H9 (cell line): Measurements from ENCODE around the gene NDUFA12. TPM values are rescaled to one million over a fixed set of nuclear protein-coding genes. Genes with fewer than 3 reads are reported as not detected.

Experiments used
- DNase-seq: peaks from one replicate; pipeline ENCODE4 v3.0.0-alpha.2; 2017
- H2AFZ ChIP-seq: one replicate; pipeline ENCODE4 v1.6.1; 2013; ENCODE audit warnings: mild to moderate bottlenecking, low read length, control low read depth, moderate library complexity
- H2AK5ac ChIP-seq: 2 replicates; pipeline ENCODE4 v1.6.1; 2013; ENCODE audit warnings: low read length, control low read depth, mixed read lengths; ENCODE audit not compliant: insufficient read length
- H2BK120ac ChIP-seq: one replicate; pipeline ENCODE4 v1.6.1; 2013; ENCODE audit warnings: low read depth, mild to moderate bottlenecking, low read length, control low read depth, inconsistent platforms; ENCODE audit not compliant: poor library complexity, severe bottlenecking
- H2BK12ac ChIP-seq: 2 replicates; pipeline ENCODE4 v1.6.1; 2013; ENCODE audit warnings: low read length, control low read depth, mixed read lengths, low read depth; ENCODE audit not compliant: insufficient read length
- H2BK15ac ChIP-seq: 2 replicates; pipeline ENCODE4 v1.6.1; 2013; ENCODE audit warnings: low read depth, low read length, control low read depth
- H2BK20ac ChIP-seq: one replicate; pipeline ENCODE4 v1.6.1; 2013; ENCODE audit warnings: low read depth, mild to moderate bottlenecking, low read length, control low read depth, inconsistent platforms; ENCODE audit not compliant: poor library complexity, severe bottlenecking
- H2BK5ac ChIP-seq: 2 replicates; pipeline ENCODE4 v1.6.1; 2013; ENCODE audit warnings: low read length, control low read depth, mixed read lengths; ENCODE audit not compliant: insufficient read length
- H3K14ac ChIP-seq: 2 replicates; pipeline ENCODE4 v1.6.1; 2013; ENCODE audit warnings: low read length, control low read depth; ENCODE audit not compliant: insufficient read depth
- H3K18ac ChIP-seq: 2 replicates; pipeline ENCODE4 v1.6.1; 2013; ENCODE audit warnings: low read depth, mild to moderate bottlenecking, mixed read lengths, low read length, control low read depth; ENCODE audit not compliant: insufficient read length
- H3K23ac ChIP-seq: 2 replicates; pipeline ENCODE4 v1.6.1; 2013; ENCODE audit warnings: low read length, control low read depth, mixed read lengths, low read depth; ENCODE audit not compliant: insufficient read length
- H3K23me2 ChIP-seq: 2 replicates; pipeline ENCODE4 v1.6.1; 2013; ENCODE audit warnings: low read depth, mild to moderate bottlenecking, mixed read lengths, low read length, control low read depth; ENCODE audit not compliant: insufficient read length, poor library complexity, severe bottlenecking
- H3K27ac ChIP-seq: 2 replicates; pipeline ENCODE4 v1.5.1; 2013; ENCODE audit warnings: low read length, control low read depth, mixed read lengths, low read depth; ENCODE audit not compliant: insufficient read length
- H3K27me3 ChIP-seq: 2 replicates; pipeline ENCODE4 v1.6.1; 2013; ENCODE audit warnings: low read length, control low read depth, inconsistent platforms; ENCODE audit not compliant: insufficient read depth
- H3K4ac ChIP-seq: 2 replicates; pipeline ENCODE4 v1.6.1; 2013; ENCODE audit warnings: low read depth, mild to moderate bottlenecking, control low read depth, inconsistent platforms, low read length, moderate library complexity
- H3K4me1 ChIP-seq: 2 replicates; pipeline ENCODE4 v1.6.1; 2013; ENCODE audit warnings: low read length, control low read depth, inconsistent platforms; ENCODE audit not compliant: insufficient read depth
- H3K4me2 ChIP-seq: 2 replicates; pipeline ENCODE4 v1.6.1; 2013; ENCODE audit warnings: low read length, control low read depth, mixed read lengths; ENCODE audit not compliant: insufficient read length, insufficient read depth
- H3K56ac ChIP-seq: 2 replicates; pipeline ENCODE4 v1.6.1; 2013; ENCODE audit warnings: low read depth, mild to moderate bottlenecking, mixed read lengths, low read length, control low read depth; ENCODE audit not compliant: insufficient read length
- H3K79me1 ChIP-seq: 2 replicates; pipeline ENCODE4 v1.6.1; 2013; ENCODE audit warnings: low read depth, mild to moderate bottlenecking, moderate library complexity, low read length, control low read depth, inconsistent platforms; ENCODE audit not compliant: insufficient read depth, poor library complexity, severe bottlenecking
- H3K79me2 ChIP-seq: 2 replicates; pipeline ENCODE4 v1.6.1; 2013; ENCODE audit warnings: low read length, control low read depth, inconsistent platforms; ENCODE audit not compliant: insufficient read depth
- H3K9ac ChIP-seq: 2 replicates; pipeline ENCODE4 v1.6.1; 2013; ENCODE audit warnings: low read length, control low read depth, mixed read lengths; ENCODE audit not compliant: insufficient read length; ENCODE audit errors: extremely low read depth
- H3K9me3 ChIP-seq: one replicate; pipeline ENCODE4 v1.6.1; 2013; ENCODE audit warnings: low read depth, low read length, inconsistent platforms; ENCODE audit not compliant: control insufficient read depth
- H3T11ph ChIP-seq: one replicate; pipeline ENCODE4 v1.6.1; 2013; ENCODE audit warnings: mild to moderate bottlenecking, low read length, control low read depth, inconsistent platforms
- H4K20me1 ChIP-seq: one replicate; pipeline ENCODE4 v1.6.1; 2013; ENCODE audit not compliant: control insufficient read depth, insufficient read length, insufficient read depth
- H4K5ac ChIP-seq: 2 replicates; pipeline ENCODE4 v1.6.1; 2013; ENCODE audit warnings: low read depth, mild to moderate bottlenecking, mixed read lengths, low read length, control low read depth; ENCODE audit not compliant: insufficient read length
- H4K8ac ChIP-seq: replicated peaks from 2 replicates; pipeline ENCODE4 v1.6.1; 2013; ENCODE audit warnings: low read length, control low read depth, mixed read lengths, low read depth; ENCODE audit not compliant: insufficient read length
- H4K91ac ChIP-seq: 2 replicates; pipeline ENCODE4 v1.6.1; 2013; ENCODE audit warnings: low read depth, mild to moderate bottlenecking, moderate library complexity, mixed read lengths, low read length, control low read depth; ENCODE audit not compliant: insufficient read length
- H3K27ac Mint-ChIP-seq, 3 experiments: 2 replicates in 2 of 3; 3 replicates in 1 of 3; pipeline ENCODE4 v1.8.0; 2020 to 2021; ENCODE audit warnings: mixed read lengths in 3 of 3, mild to moderate bottlenecking in 1 of 3, moderate library complexity in 1 of 3
- H3K27me3 Mint-ChIP-seq: 2 replicates; pipeline ENCODE4 v1.8.0; 2021; ENCODE audit warnings: low read depth, mild to moderate bottlenecking, moderate library complexity, mixed read lengths
- H3K36me3 Mint-ChIP-seq, 3 experiments: 2 replicates in 2 of 3; 3 replicates in 1 of 3; pipeline ENCODE4 v1.8.0; 2020 to 2021; ENCODE audit warnings: low read depth in 3 of 3, mixed read lengths in 3 of 3; ENCODE audit not compliant: insufficient read depth in 1 of 3
- H3K4me1 Mint-ChIP-seq, 2 experiments: 2 replicates each; pipeline ENCODE4 v1.8.0; 2020; ENCODE audit warnings: mixed read lengths in 2 of 2
- H3K4me3 Mint-ChIP-seq, 2 experiments: 2 replicates in 1 of 2; 3 replicates in 1 of 2; pipeline ENCODE4 v1.8.0; 2020 to 2021; ENCODE audit warnings: mild to moderate bottlenecking in 2 of 2, mixed read lengths in 2 of 2, moderate library complexity in 1 of 2
- H3K9me3 Mint-ChIP-seq, 2 experiments: 2 replicates in 1 of 2; 3 replicates in 1 of 2; pipeline ENCODE4 v1.8.0; 2020; ENCODE audit warnings: mild to moderate bottlenecking in 2 of 2, mixed read lengths in 2 of 2, moderate library complexity in 1 of 2
- WGBS: extraction: QIAGEN DNeasy Blood & Tissue Kit; methylation state at CpG from one replicate; pipeline ENCODE4 v1.1.7; 2013; ENCODE audit warnings: missing lambda C conversion rate, low lambda C conversion rate, mixed read lengths; ENCODE audit not compliant: insufficient read length; ENCODE audit errors: extremely low coverage; 5-methylcytosine and 5-hydroxymethylcytosine counted together
- total RNA-seq: library from RNA; stranded (reverse); gene quantifications from 2 replicates; pipeline ENCODE4 v1.2.1, GENCODE V29; 2021
- TF ChIP-seq, protein P1 (sequence below): fragments of 200-600 bp; sonication (generic); conservative IDR thresholded peaks from 3 replicates; pipeline ENCODE4 v1.8.0; 2021; ENCODE audit warnings: antibody characterized with exemption, mild to moderate bottlenecking

NDUFA12 gene
- total RNA-seq, 1 experiment from 2014 or later, result 104 TPM

DNA sequence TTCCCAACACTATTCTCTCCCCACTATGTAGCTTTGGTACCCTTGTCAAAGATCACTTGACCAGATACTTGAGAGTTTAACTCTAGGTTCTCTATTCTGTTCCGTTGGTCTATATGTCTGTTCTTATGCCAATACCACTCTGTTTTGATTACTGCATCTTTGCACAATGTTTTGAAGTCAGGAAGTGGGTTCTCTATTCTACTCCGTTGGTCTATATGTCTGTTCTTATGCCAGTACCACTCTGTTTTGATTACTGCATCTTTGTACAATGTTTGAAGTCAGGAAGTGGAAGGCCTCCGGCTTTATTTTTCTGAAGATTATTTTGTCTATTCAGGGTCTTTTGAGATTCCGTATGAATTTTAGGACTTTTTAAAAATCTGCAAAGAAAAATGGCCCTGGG is 2.7 kb upstream of the NDUFA12 start:
- Mint-ChIP-seq H3K27me3 (no peaks in the 10 kb centered on the region; the same call in none of the 2 replicates), H3K4me3 (no peak overlapping the region), H3K4me1 (peaks cover 4% of the 10 kb centered on the region in 2 experiments), H3K36me3 (peaks cover 0 to 3% (median 3%) of the 10 kb centered on the region in 3 experiments; a peak in 2 of 7 replicates), H3K9me3 (peaks cover 8 to 15% of the 10 kb centered on the region in 2 experiments; a peak in 4 of 5 replicates), H3K27ac (no peak overlapping the region)
- peaks cover 4% of the 10 kb centered on the region for H3K23me2 ChIP-seq
- H4K91ac ChIP-seq, result no peak overlapping the region
- no peak overlapping the region for H3K27ac ChIP-seq
- H3K9me3 ChIP-seq, result no peaks in the 10 kb centered on the region
- DNase-seq, result no peak
- H4K20me1 ChIP-seq, result no peaks in the 10 kb centered on the region
- no peak overlapping the region for H3K4ac ChIP-seq
- H2BK12ac ChIP-seq, result no peak overlapping the region
- no peak overlapping the region for H4K5ac ChIP-seq
- no peak overlapping the region for H3K14ac ChIP-seq
- H3K23ac ChIP-seq, result no peak overlapping the region
- H3K56ac ChIP-seq, result no peak overlapping the region
- H3K27me3 ChIP-seq, result no peaks in the 10 kb centered on the region
- TF ChIP-seq, protein P1, sequence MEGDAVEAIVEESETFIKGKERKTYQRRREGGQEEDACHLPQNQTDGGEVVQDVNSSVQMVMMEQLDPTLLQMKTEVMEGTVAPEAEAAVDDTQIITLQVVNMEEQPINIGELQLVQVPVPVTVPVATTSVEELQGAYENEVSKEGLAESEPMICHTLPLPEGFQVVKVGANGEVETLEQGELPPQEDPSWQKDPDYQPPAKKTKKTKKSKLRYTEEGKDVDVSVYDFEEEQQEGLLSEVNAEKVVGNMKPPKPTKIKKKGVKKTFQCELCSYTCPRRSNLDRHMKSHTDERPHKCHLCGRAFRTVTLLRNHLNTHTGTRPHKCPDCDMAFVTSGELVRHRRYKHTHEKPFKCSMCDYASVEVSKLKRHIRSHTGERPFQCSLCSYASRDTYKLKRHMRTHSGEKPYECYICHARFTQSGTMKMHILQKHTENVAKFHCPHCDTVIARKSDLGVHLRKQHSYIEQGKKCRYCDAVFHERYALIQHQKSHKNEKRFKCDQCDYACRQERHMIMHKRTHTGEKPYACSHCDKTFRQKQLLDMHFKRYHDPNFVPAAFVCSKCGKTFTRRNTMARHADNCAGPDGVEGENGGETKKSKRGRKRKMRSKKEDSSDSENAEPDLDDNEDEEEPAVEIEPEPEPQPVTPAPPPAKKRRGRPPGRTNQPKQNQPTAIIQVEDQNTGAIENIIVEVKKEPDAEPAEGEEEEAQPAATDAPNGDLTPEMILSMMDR, result no peak
- no peak overlapping the region for H2BK5ac ChIP-seq
- no peak overlapping the region for H2AFZ ChIP-seq
- H2AK5ac ChIP-seq, result no peak overlapping the region
- H3K79me1 ChIP-seq, result no peaks in the 10 kb centered on the region
- no CpG with 5 or more reads among the region's 4 CpGs for WGBS
- H3K9ac ChIP-seq, result no peak overlapping the region
- H3K79me2 ChIP-seq, result no peaks in the 10 kb centered on the region
- H3K4me1 ChIP-seq, result no peaks in the 10 kb centered on the region
- H4K8ac ChIP-seq, result no peak overlapping the region
- H3K18ac ChIP-seq, result no peak overlapping the region
- no peak overlapping the region for H2BK120ac ChIP-seq
- no peak overlapping the region for H2BK15ac ChIP-seq
- no peak overlapping the region for H3K4me2 ChIP-seq
- no peak overlapping the region for H2BK20ac ChIP-seq
- no peak overlapping the region for H3T11ph ChIP-seq
